ENCODE measurements around the gene SUN5.

- TF ChIP-seq CTCF (IDR thresholded peaks at IDR 0.05) (no peak), EZH2 (IDR thresholded peaks at IDR 0.05; ENCODE audit: borderline replicate concordance, insufficient read depth, low read depth, low read length, poor library complexity, severe bottlenecking) (no peak)
Observed at GRCh38 chr20:33042983-33043730, 38.9 kb upstream of the SUN5 start.

Measured in B cell (primary cell).